GM10266 (cell line): ENCODE results near the gene C1QTNF1.

ENCODE experiments used
- DNase-seq: peaks from one replicate; pipeline ENCODE4 v3.0.0; 2012; ENCODE audit errors: extremely low spot score
- TF ChIP-seq, protein P1 (sequence below): IDR thresholded peaks from 2 replicates; pipeline ENCODE4 v1.5.1; 2012; ENCODE audit warnings: mild to moderate bottlenecking, low read depth; ENCODE audit not compliant: control insufficient read depth, insufficient read depth; ENCODE audit errors: missing control alignments

C1QTNF1 gene

GRCh38 chr17:79036181-79036580 lies 12.2 kb downstream of the C1QTNF1 start:
- DNase-seq = no peak
- TF ChIP-seq, protein P1, sequence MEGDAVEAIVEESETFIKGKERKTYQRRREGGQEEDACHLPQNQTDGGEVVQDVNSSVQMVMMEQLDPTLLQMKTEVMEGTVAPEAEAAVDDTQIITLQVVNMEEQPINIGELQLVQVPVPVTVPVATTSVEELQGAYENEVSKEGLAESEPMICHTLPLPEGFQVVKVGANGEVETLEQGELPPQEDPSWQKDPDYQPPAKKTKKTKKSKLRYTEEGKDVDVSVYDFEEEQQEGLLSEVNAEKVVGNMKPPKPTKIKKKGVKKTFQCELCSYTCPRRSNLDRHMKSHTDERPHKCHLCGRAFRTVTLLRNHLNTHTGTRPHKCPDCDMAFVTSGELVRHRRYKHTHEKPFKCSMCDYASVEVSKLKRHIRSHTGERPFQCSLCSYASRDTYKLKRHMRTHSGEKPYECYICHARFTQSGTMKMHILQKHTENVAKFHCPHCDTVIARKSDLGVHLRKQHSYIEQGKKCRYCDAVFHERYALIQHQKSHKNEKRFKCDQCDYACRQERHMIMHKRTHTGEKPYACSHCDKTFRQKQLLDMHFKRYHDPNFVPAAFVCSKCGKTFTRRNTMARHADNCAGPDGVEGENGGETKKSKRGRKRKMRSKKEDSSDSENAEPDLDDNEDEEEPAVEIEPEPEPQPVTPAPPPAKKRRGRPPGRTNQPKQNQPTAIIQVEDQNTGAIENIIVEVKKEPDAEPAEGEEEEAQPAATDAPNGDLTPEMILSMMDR = no peak

GRCh38 chr17:79036596-79036995 lies 12.6 kb downstream of the C1QTNF1 start:
- peak; percentile 2 for DNase-seq
- TF ChIP-seq, protein P1 = no peak

GRCh38 chr17:79038545-79039135 lies 14.7 kb downstream of the C1QTNF1 start:
- DNase-seq = peak; percentile 68
- TF ChIP-seq, protein P1 = no peak

DNA sequence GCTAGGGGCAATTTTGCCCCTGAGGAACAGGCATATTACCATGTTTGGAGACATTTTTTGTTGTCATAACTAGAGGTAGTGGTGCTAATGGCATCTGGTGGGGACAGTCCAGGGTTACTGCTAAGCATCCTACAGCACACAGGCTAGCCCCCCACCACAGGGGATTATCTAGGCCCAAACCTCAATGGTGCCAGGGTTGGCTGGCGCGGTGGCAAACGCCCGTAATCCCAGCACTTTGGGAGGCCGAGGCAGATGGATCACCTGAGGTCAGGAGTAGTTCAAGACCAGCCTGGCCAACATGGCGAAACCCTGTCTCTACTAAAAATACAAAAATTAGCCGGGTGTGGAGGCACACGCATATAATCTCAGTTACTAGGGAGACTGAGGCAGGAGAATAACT lies 15.2 kb downstream of the C1QTNF1 start:
- DNase-seq = no peak
- TF ChIP-seq, protein P1 = no peak

DNA sequence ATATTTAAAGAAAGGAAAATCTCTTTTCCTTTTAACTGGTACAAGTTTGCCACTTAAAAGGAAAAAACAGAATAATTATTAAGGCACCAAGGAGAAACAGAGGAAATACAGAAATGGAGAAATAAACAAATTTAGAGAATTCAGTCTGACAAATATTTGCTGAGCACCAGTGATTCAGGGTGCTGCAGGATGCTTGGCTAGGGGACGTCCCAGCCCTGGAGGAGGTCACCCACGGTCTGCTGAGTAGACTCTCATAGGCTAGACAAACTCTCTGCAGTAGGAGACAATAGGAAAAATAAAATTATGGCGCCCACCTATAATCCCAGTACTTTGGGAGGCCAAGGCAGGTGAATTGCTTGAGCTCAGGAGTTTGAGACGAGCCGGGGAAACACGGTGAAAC lies 15.9 kb downstream of the C1QTNF1 start:
- TF ChIP-seq, protein P1 = no peak
- DNase-seq = no peak

DNA sequence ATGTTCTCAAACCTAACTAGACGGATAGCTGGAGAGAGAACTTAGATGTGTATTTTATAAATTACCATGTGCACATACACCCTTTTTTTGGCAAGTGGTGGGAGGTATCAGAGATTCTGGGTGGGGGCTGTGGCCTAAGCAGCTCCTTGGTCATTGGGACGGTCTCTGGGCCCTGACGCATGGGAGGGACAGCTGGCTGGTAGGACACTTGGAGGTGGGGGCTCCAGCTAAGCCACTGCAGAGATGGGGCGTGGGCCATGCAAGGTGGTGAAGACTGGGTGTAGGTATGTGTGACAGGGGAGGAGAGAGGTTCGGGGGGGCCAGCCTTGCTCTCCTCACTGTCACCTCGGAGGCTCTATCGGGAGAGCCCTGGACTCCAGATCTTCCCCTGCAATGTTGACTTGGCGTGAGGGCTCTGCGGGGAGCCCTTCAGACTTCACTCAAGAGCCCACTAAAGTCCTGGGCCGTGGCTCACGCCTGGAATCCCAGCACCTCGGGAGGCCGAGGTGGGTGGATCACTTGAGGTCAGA lies 17.1 kb downstream of the C1QTNF1 start:
- TF ChIP-seq, protein P1 = no peak
- no peak for DNase-seq

DNA sequence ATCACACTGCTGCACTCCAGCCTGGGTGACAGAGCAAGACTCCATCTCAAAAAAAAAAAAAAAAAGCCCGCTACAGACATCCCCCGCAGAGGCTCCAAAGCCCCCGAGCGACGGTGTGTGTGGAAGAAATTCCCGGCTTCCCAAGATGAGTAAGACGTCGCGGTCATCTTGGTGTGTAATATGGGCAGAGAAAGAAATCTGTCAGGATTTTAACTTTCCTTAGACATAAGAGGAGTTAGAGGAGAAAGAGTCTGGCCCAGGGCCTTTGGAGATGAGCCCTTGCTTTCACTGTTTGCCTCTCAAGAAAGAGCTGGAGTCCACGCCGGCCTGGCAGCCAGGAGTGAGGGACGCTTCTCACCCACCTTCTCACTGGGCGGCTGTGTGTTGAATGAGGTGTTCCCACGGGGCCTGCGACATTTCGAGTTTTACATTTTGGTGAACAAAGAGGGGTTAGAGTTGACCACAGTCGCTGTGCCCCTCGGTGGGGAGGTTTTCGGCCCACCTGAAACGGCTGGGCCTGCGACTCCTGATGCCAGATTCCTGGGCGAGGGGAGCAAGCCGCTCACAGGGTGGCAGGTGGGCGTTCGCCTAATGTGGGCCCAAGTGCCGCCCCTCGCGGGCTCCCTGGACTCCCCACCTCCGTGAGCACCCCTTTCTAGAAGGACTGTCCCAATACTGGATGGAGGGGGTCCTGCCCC lies 17.9 kb downstream of the C1QTNF1 start:
- TF ChIP-seq, protein P1 = no peak
- DNase-seq = no peak
